ENCODE data around the gene BCL2L11.

The BCL2L11 gene

DNA sequence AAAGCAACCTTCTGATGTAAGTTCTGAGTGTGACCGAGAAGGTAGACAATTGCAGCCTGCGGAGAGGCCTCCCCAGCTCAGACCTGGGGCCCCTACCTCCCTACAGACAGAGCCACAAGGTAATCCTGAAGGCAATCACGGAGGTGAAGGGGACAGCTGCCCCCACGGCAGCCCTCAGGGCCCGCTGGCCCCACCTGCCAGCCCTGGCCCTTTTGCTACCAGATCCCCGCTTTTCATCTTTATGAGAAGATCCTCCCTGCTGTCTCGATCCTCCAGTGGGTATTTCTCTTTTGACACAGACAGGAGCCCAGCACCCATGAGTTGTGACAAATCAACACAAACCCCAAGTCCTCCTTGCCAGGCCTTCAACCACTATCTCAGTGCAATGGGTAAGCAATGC is 3.0 kb downstream of the BCL2L11 start:
- TF ChIP-seq CTCF (IDR thresholded peaks at IDR 0.05; ENCODE audit: extremely low read depth, missing control alignments), result no peak
- DNase-seq (ENCODE audit: low spot score), result no peak

DNA sequence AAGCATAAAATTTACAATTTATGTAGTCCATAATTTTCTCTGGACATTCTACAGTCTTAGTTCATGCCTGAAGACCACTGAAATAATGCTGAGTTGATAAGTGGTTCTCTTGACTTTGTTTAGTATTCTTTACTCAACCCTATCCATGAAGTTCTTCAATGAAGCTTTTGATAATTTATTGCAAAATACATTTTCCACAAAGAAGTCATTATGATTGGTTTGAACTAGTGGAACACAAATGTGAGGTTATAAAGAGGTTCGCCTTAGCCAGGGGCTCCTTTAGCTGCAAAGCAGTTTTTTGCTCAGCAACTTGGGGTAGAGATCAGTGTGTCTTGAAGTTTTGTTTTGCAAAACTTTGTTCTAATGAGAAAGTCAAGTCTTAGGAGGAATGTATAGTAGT is 5.9 kb downstream of the BCL2L11 start:
- TF ChIP-seq CTCF (IDR thresholded peaks at IDR 0.05; ENCODE audit: extremely low read depth, missing control alignments), result no peak
- DNase-seq (ENCODE audit: low spot score), result no peak

DNA sequence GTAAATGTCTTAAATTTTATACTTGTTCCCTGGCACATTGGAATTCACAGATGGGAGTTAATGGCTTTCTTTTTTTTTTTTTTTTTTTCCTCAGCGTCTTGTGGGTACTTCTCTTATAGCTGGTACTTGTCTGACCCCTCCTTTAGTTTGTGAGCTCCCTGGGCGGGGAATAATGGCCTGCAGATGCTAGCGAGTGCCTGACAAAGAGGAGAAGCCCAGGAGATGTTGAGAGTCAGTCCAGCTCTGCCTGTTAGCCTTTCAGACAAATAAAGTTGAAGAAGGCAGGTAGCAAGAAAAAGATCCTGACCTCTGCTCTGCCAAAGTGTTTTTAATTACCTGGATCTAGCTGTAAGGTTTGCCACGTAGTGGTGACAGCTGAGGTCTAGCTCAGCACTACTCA is 6.6 kb downstream of the BCL2L11 start:
- no peak for TF ChIP-seq CTCF (IDR thresholded peaks at IDR 0.05; ENCODE audit: extremely low read depth, missing control alignments)
- no peak for DNase-seq (ENCODE audit: low spot score)

DNA sequence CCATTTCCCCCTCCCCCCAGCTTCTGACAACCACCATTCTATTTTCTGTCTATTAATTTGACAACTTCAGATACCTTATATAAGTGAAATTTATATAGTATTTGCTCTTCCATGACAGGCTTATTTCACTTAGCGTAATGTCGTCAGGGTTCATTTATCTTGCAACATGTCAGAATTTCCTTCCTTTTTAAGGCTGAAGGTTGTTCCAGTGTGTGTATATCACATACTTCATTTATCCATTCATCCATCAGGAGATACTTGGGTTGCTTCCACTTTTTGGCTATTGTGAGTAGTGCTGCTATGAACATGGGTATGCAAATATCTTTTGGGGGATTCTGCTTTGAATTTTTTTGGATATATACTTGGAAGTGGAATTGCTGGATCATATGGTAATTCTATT is 7.4 kb downstream of the BCL2L11 start:
- no peak for DNase-seq (ENCODE audit: low spot score)
- TF ChIP-seq CTCF (IDR thresholded peaks at IDR 0.05; ENCODE audit: extremely low read depth, missing control alignments), result no peak

DNA sequence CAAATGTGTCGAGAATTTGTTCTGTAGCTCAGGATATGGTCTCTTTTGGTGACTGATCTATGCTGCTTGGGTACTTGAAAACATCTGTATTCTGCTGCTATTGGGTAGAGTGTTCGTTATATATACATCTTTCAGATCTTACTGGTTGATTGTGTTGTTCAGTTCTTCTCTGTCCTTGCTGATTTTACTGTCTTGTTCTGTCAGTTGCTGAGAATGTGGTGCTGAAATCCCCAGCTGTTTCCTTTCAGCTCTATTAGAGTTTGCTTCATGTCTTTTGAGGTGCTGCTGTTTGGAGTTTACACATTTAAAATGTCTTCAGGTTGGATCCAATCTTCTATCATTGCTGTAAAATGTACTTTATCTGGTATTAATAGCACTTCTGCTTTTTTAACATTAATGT is 12.9 kb downstream of the BCL2L11 start:
- no peak for TF ChIP-seq CTCF (IDR thresholded peaks at IDR 0.05; ENCODE audit: extremely low read depth, missing control alignments)
- DNase-seq (ENCODE audit: low spot score), result no peak

DNA sequence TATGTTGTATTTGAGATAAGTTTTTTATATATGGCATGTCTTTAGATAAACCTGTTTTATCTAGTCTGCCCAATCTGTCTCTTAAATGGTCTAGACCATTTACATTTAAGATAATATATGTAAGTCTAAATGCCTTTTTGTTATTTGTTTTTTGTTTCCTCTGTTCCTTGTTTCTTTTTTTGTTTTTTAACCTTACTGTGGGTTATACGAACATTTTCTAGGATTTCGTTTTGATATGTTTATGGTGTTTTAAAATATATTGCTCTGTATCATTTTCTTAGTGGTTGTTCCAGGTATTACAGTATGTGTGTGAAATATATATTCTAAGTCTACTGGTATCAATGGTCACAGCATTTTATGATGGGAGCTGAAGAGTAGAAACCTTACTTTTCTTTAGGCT is 13.3 kb downstream of the BCL2L11 start:
- DNase-seq (ENCODE audit: low spot score), result no peak
- TF ChIP-seq CTCF (IDR thresholded peaks at IDR 0.05; ENCODE audit: extremely low read depth, missing control alignments), result no peak

GRCh38 chr2:111135237-111135909 is 14.7 kb downstream of the BCL2L11 start:
- no peak for DNase-seq (ENCODE audit: low spot score)
- no peak for TF ChIP-seq CTCF (IDR thresholded peaks at IDR 0.05; ENCODE audit: extremely low read depth, missing control alignments)
